Endothelial cell of hepatic sinusoid (primary cell): ENCODE results near the gene HPN.
"Not testable (repeated sequence)": the region's sequence is repeated elsewhere in the genome, so short reads cannot be mapped to it uniquely, and the experiment has no call there.

Source experiments
- in situ Hi-C: cut with HindIII; loops from 2 replicates; pipeline ENCODE4 v1.10.0; 2017; ENCODE audit warnings: low sequenced_read_pairs

HPN gene

GRCh38 chr19:35026418-35026817 is 15.1 kb upstream of the HPN start:
- in situ Hi-C loops, result no loop called here

- in situ Hi-C loops, result no loop called here
Observed at GRCh38 chr19:35027009-35027408, 14.5 kb upstream of the HPN start.

GRCh38 chr19:35027851-35028599 is 13.5 kb upstream of the HPN start:
- in situ Hi-C loops, result no loop called here

GRCh38 chr19:35028600-35028885 is 13.0 kb upstream of the HPN start:
- in situ Hi-C loops, result not testable (repeated sequence)

- in situ Hi-C loops, result not testable (repeated sequence)
Observed at GRCh38 chr19:35029275-35029736, 12.2 kb upstream of the HPN start.

DNA sequence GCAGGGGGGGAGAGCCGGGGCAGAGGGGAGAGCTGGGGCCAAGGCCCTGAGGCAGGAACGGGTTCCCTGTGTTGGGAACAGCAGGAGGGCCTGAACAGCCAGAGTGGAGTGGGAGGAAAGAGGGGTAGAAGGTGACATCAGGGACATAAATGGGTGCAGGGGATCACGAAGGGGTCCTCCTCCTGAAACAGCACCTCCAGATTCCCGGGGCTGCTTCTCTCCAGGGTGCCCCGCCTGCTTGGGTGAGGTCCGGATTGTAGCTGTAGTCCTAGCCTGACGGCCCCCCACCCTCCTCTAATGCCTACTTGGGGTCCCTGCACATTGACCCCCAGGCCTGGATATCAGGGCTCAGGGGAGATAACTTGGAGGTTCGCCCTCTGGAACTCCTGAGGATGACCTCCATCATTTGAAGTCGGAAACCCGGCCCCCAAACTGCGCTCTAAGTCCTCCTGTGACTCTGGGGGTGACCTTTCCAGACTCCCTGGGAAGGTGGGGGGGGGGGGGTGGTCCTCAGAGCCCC is 11.7 kb upstream of the HPN start:
- in situ Hi-C loops, result no loop called here

GRCh38 chr19:35030257-35031071 is 11.1 kb upstream of the HPN start, which contains the start of gene SCN1B:
TSS of gene SCN1B (plus strand) at chr19:35030470. CDS start at chr19:35030821, 351 bp downstream.
- in situ Hi-C loops, result no loop called here

GRCh38 chr19:35031072-35031881 is 10.2 kb upstream of the HPN start:
- in situ Hi-C loops, result no loop called here

GRCh38 chr19:35032356-35032865 is 9.1 kb upstream of the HPN start:
- in situ Hi-C loops, result no loop called here

GRCh38 chr19:35033067-35034004 is 8.2 kb upstream of the HPN start:
- in situ Hi-C loops, result no loop called here

- in situ Hi-C loops, result no loop called here
Observed at GRCh38 chr19:35034005-35034502, 7.5 kb upstream of the HPN start.

DNA sequence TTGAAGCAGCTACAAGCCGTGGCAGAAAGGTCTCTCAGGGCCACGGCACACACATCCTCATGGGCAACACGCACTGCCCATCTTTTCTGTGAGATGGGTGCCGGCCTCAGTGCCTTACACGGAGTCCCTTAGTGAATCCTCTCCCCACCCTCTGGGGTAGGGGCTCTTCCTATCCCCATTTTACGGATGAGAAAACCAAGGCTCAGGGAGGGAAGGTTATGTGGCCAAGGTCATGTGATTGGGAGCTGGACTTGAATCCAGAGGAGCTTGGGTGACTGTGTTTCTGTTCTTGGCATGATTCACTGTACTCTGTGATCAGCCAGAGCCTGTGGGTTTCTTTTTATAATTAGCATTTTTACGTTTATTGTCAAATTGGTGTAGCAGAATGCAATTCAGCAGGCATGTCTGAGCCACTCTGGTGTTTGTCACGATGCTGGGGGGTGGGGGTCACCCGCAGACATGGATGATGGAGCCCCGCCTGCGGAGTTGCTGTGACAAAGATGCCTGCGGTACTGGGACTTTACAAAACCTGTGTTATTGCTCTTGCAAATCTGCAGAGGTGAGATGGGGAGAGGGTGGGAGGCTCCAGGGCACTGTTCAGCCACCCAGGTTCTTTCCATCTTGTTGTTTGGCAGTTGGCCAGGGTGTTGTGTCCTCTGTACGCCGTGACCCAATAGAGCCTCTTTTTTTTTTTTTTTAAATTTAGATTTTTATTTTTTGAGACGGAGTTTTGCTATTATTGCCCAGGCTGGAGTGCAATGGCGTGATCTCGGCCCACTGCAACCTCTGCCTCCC is 6.7 kb upstream of the HPN start:
- in situ Hi-C loops, result no loop called here

GRCh38 chr19:35037716-35038622 is 3.6 kb upstream of the HPN start:
- in situ Hi-C loops, result no loop called here

DNA sequence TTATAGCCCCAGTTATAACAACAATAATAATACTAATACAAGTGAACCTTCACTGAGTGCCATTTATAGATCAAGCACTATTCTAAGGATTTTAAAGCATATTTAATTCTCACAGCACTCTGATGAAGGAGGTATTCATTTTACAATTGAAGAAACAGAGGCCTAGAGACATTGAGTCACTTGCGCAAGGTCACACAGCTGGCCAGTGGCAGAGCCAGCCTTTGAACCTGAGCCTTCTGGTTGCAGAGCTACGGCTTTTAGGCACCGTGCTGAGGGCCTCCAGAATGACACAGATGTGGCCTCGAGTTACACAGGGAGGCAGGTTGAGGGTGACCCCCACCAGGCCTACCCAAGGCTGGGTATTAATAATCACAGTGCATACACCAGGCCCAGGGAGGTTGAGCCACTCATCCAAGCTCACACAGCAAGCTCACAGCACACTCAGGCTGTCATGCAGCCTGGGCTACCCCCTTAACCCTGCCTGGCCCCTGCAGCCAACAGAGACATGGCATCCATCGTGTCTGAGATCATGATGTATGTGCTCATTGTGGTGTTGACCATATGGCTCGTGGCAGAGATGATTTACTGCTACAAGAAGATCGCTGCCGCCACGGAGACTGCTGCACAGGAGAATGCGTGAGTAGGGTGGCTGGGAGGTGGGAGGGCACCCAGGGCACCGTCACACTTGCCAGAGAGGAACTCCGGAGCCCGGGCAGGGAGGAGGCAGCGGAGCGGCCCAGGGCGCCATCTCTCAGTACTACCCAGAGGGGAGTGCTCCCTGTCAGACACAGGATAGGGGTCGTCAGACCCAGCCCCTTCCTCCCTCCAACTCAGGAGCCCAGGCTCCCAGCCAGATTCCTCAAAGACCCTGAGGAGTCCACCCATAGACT is 2.7 kb upstream of the HPN start:
- in situ Hi-C loops, result no loop called here

- in situ Hi-C loops, result no loop called here
Observed at GRCh38 chr19:35039881-35040825, 1.4 kb upstream of the HPN start.
